Muscle layer of colon (tissue), 2 donors: Measurements from ENCODE around the gene LARGE2.

ENCODE experiments used
- H3K27ac ChIP-seq: one replicate; pipeline ENCODE4 v1.7.0; 2013; ENCODE audit warnings: low read depth, mild to moderate bottlenecking, low read length, moderate library complexity
- H3K27me3 ChIP-seq, 2 donors: one replicate each; pipeline ENCODE4 v1.7.0; 2013; ENCODE audit warnings: low read length in 2 of 2, mild to moderate bottlenecking in 2 of 2; ENCODE audit not compliant: insufficient read depth in 2 of 2, control insufficient read depth in 1 of 2
- H3K36me3 ChIP-seq: one replicate; pipeline ENCODE4 v1.7.0; 2013; ENCODE audit warnings: mild to moderate bottlenecking, low read length; ENCODE audit not compliant: insufficient read depth
- H3K4me1 ChIP-seq: one replicate; pipeline ENCODE4 v1.7.0; 2013; ENCODE audit warnings: mild to moderate bottlenecking, low read length; ENCODE audit not compliant: insufficient read depth
- H3K4me3 ChIP-seq, 2 donors: one replicate each; pipeline ENCODE4 v1.7.0; 2013; ENCODE audit warnings: low read length in 2 of 2, low read depth in 1 of 2, mild to moderate bottlenecking in 1 of 2, moderate library complexity in 1 of 2
- H3K9ac ChIP-seq: one replicate; pipeline ENCODE4 v1.7.0; 2013; ENCODE audit warnings: low read length
- H3K9me3 ChIP-seq: one replicate; pipeline ENCODE4 v1.7.0; 2013; ENCODE audit warnings: mild to moderate bottlenecking, low read length
- donor health status: abdominal sarcoma.
- donor health status: Adenocarcinoma of cecum.

Gene LARGE2

GRCh38 chr11:45927684-45928413 is 5.4 kb downstream of the LARGE2 start:
- Histone ChIP-seq H3K9ac (no peak overlapping the region), H3K27ac (no peak overlapping the region), H3K36me3 (peaks cover 14% of the 10 kb centered on the region), H3K4me1 (no peaks in the 10 kb centered on the region), H3K27me3 (peaks cover 4 to 16% of the 10 kb centered on the region in 2 donors), H3K4me3 (no peak overlapping the region), H3K9me3 (no peaks in the 10 kb centered on the region)

GRCh38 chr11:45928535-45929215 is 6.2 kb downstream of the LARGE2 start:
- H3K9ac ChIP-seq: no peak overlapping the region
- no peak overlapping the region for H3K4me3 ChIP-seq
- peaks cover 4% of the 10 kb centered on the region for H3K4me1 ChIP-seq
- H3K9me3 ChIP-seq: no peaks in the 10 kb centered on the region
- H3K36me3 ChIP-seq: peaks cover 19% of the 10 kb centered on the region
- H3K27me3 ChIP-seq: peaks cover 0 to 9% of the 10 kb centered on the region in 2 donors
- no peak overlapping the region for H3K27ac ChIP-seq

- Histone ChIP-seq H3K27ac (no peak overlapping the region), H3K4me1 (peaks cover 6% of the 10 kb centered on the region), H3K36me3 (peaks cover 26% of the 10 kb centered on the region), H3K4me3 (no peak overlapping the region), H3K9me3 (no peaks in the 10 kb centered on the region), H3K27me3 (peaks cover 0 to 2% of the 10 kb centered on the region in 2 donors), H3K9ac (no peak overlapping the region)
These were observed 7.1 kb downstream of the LARGE2 start for GRCh38 chr11:45929486-45930030.

GRCh38 chr11:45930031-45930794 is 7.8 kb downstream of the LARGE2 start:
- no peak overlapping the region for H3K27ac ChIP-seq
- H3K4me3 ChIP-seq: no peak overlapping the region
- no peak overlapping the region for H3K9ac ChIP-seq
- peaks cover 6% of the 10 kb centered on the region for H3K4me1 ChIP-seq
- no peaks in the 10 kb centered on the region for H3K9me3 ChIP-seq
- peaks cover 33% of the 10 kb centered on the region for H3K36me3 ChIP-seq
- no peaks in the 10 kb centered on the region for H3K27me3 ChIP-seq

GRCh38 chr11:45930951-45931570 is 8.6 kb downstream of the LARGE2 start:
- H3K9ac ChIP-seq: no peak overlapping the region
- no peaks in the 10 kb centered on the region for H3K9me3 ChIP-seq
- peaks cover 41% of the 10 kb centered on the region for H3K36me3 ChIP-seq
- H3K27ac ChIP-seq: no peak overlapping the region
- peaks cover 6% of the 10 kb centered on the region for H3K4me1 ChIP-seq
- no peaks in the 10 kb centered on the region for H3K27me3 ChIP-seq
- H3K4me3 ChIP-seq: no peak overlapping the region

- Histone ChIP-seq H3K4me3 (no peak overlapping the region), H3K4me1 (peaks cover 6% of the 10 kb centered on the region), H3K27me3 (no peaks in the 10 kb centered on the region), H3K9ac (no peak overlapping the region), H3K27ac (no peak overlapping the region), H3K36me3 (peaks cover 45% of the 10 kb centered on the region), H3K9me3 (no peaks in the 10 kb centered on the region)
These were observed 9.3 kb downstream of the LARGE2 start for GRCh38 chr11:45931739-45932138.

- H3K27ac ChIP-seq: no peak overlapping the region
- peaks cover 49% of the 10 kb centered on the region for H3K36me3 ChIP-seq
- H3K4me1 ChIP-seq: peaks cover 6% of the 10 kb centered on the region
- no peaks in the 10 kb centered on the region for H3K27me3 ChIP-seq
- H3K4me3 ChIP-seq: no peak overlapping the region
- no peaks in the 10 kb centered on the region for H3K9me3 ChIP-seq
- H3K9ac ChIP-seq: no peak overlapping the region
These were observed 9.8 kb downstream of the LARGE2 start for GRCh38 chr11:45932217-45932616.

GRCh38 chr11:45933131-45933831 is 10.8 kb downstream of the LARGE2 start:
- no peak overlapping the region for H3K9ac ChIP-seq
- no peak overlapping the region for H3K4me3 ChIP-seq
- H3K27me3 ChIP-seq: no peaks in the 10 kb centered on the region
- no peaks in the 10 kb centered on the region for H3K9me3 ChIP-seq
- H3K36me3 ChIP-seq: peaks cover 57% of the 10 kb centered on the region
- H3K4me1 ChIP-seq: peaks cover 6% of the 10 kb centered on the region
- H3K27ac ChIP-seq: no peak overlapping the region

GRCh38 chr11:45933846-45934579 is 11.6 kb downstream of the LARGE2 start:
- no peak overlapping the region for H3K27ac ChIP-seq
- no peak overlapping the region for H3K4me3 ChIP-seq

GRCh38 chr11:45934580-45935318 is 12.3 kb downstream of the LARGE2 start:
- Histone ChIP-seq H3K27ac (no peak overlapping the region), H3K27me3 (no peaks in the 10 kb centered on the region), H3K4me3 (no peak overlapping the region), H3K9ac (no peak overlapping the region), H3K9me3 (no peaks in the 10 kb centered on the region), H3K4me1 (peaks cover 6% of the 10 kb centered on the region), H3K36me3 (peaks cover 60% of the 10 kb centered on the region)

More at GRCh38 chr11:45933846-45934579, 11.6 kb downstream of the LARGE2 start:
- H3K27me3 ChIP-seq: no peaks in the 10 kb centered on the region
- no peak overlapping the region for H3K9ac ChIP-seq
- peaks cover 6% of the 10 kb centered on the region for H3K4me1 ChIP-seq
- H3K9me3 ChIP-seq: no peaks in the 10 kb centered on the region
- H3K36me3 ChIP-seq: peaks cover 60% of the 10 kb centered on the region
